ENCODE results near the gene ATP11A. TPM values are rescaled to one million over a fixed set of nuclear protein-coding genes. Genes with fewer than 3 reads are reported as not detected.
"Not testable (repeated sequence)": the region's sequence is repeated elsewhere in the genome, so short reads cannot be mapped to it uniquely, and the experiment has no call there.

ATP11A gene
- total and polyA plus RNA-seq, 2 experiments from 2014 or later, result 4.9 to 5.0 TPM

- Histone ChIP-seq H2AFZ (no peak overlapping the region), H3K9me2 (ENCODE audit: insufficient read depth) (no peaks in the 10 kb centered on the region), H3K9me3 (ENCODE audit: low read depth) (no peaks in the 10 kb centered on the region), H3K4me2 (ENCODE audit: unreplicated experiment) (no peak overlapping the region), H3K79me2 (ENCODE audit: insufficient read depth) (no peaks in the 10 kb centered on the region), H3K4me3 (no peak overlapping the region), H3K27me3 (replicated peaks; ENCODE audit: insufficient read depth) (no peaks in the 10 kb centered on the region), H3K4me1 (ENCODE audit: insufficient read depth) (no peaks in the 10 kb centered on the region), H4K20me1 (ENCODE audit: insufficient read depth) (no peaks in the 10 kb centered on the region), H3K36me3 (ENCODE audit: low read depth) (no peaks in the 10 kb centered on the region), H3F3A (ENCODE audit: insufficient read depth) (0 out of 2 replicates have a peak, but pooled peaks cover 7% of the 10 kb centered on the region), H3K27ac (no peak overlapping the region), H3K9ac (no peak overlapping the region)
- no peak for TF ChIP-seq EZH2phosphoT487 (IDR thresholded peaks at IDR 0.05; ENCODE audit: insufficient read depth, low read depth)
- no peak for TF ChIP-seq EZH2 (IDR thresholded peaks at IDR 0.05; ENCODE audit: insufficient read depth, poor library complexity, severe bottlenecking)
- 92% methylated on average over 31 to 35 of the region's 35 CpGs for WGBS, 2 experiments (ENCODE audit: low coverage in 1 of 2, low lambda C conversion rate in 2 of 2, missing lambda C conversion rate in 2 of 2)
- no peak for DNase-seq
- in situ Hi-C loops (cut with MboI), result no loop called here
Measured at GRCh38 chr13:112881656-112882554, 192.1 kb downstream of the ATP11A start.

GRCh38 chr13:112882555-112883024 is 192.8 kb downstream of the ATP11A start:
- in situ Hi-C loops (cut with MboI), result no loop called here
- H3K27ac ChIP-seq, result no peak overlapping the region
- H3F3A ChIP-seq (ENCODE audit: insufficient read depth), result 0 out of 2 replicates have a peak, but pooled peaks cover 7% of the 10 kb centered on the region
- no peaks in the 10 kb centered on the region for H3K79me2 ChIP-seq (ENCODE audit: insufficient read depth)
- H3K9me3 ChIP-seq (ENCODE audit: low read depth), result no peaks in the 10 kb centered on the region
- H3K9me2 ChIP-seq (ENCODE audit: insufficient read depth), result no peaks in the 10 kb centered on the region
- no peaks in the 10 kb centered on the region for H3K36me3 ChIP-seq (ENCODE audit: low read depth)
- no peaks in the 10 kb centered on the region for H3K4me1 ChIP-seq (ENCODE audit: insufficient read depth)
- no peaks in the 10 kb centered on the region for H4K20me1 ChIP-seq (ENCODE audit: insufficient read depth)
- no peaks in the 10 kb centered on the region for H3K27me3 ChIP-seq (replicated peaks; ENCODE audit: insufficient read depth)
- H3K4me3 ChIP-seq, result no peak overlapping the region
- H3K4me2 ChIP-seq (ENCODE audit: unreplicated experiment), result no peak overlapping the region
- 93 to 94% methylated on average over 21 to 34 of the region's 34 CpGs for WGBS, 2 experiments (ENCODE audit: low coverage in 1 of 2, low lambda C conversion rate in 2 of 2, missing lambda C conversion rate in 2 of 2)
- no peak for TF ChIP-seq EZH2phosphoT487 (IDR thresholded peaks at IDR 0.05; ENCODE audit: insufficient read depth, low read depth)
- TF ChIP-seq EZH2 (IDR thresholded peaks at IDR 0.05; ENCODE audit: insufficient read depth, poor library complexity, severe bottlenecking), result no peak
- DNase-seq, result no peak
- no peak overlapping the region for H3K9ac ChIP-seq
- H2AFZ ChIP-seq, result no peak overlapping the region

- H3F3A ChIP-seq (ENCODE audit: insufficient read depth), result 0 out of 2 replicates have a peak, but pooled peaks cover 7% of the 10 kb centered on the region
- H3K27me3 ChIP-seq (replicated peaks; ENCODE audit: insufficient read depth), result no peaks in the 10 kb centered on the region
- no peak for TF ChIP-seq EZH2 (IDR thresholded peaks at IDR 0.05; ENCODE audit: insufficient read depth, poor library complexity, severe bottlenecking)
- no peak for TF ChIP-seq EZH2phosphoT487 (IDR thresholded peaks at IDR 0.05; ENCODE audit: insufficient read depth, low read depth)
- H3K4me1 ChIP-seq (ENCODE audit: insufficient read depth), result no peaks in the 10 kb centered on the region
- H4K20me1 ChIP-seq (ENCODE audit: insufficient read depth), result no peaks in the 10 kb centered on the region
- no peak overlapping the region for H2AFZ ChIP-seq
- no peaks in the 10 kb centered on the region for H3K9me3 ChIP-seq (ENCODE audit: low read depth)
- no peaks in the 10 kb centered on the region for H3K36me3 ChIP-seq (ENCODE audit: low read depth)
- no peak overlapping the region for H3K27ac ChIP-seq
- H3K9ac ChIP-seq, result no peak overlapping the region
- no peak overlapping the region for H3K4me3 ChIP-seq
- WGBS, 2 experiments (ENCODE audit: low coverage in 1 of 2, low lambda C conversion rate in 2 of 2, missing lambda C conversion rate in 2 of 2), result 87 to 90% methylated on average over 24 of the region's 24 CpGs
- no peak for DNase-seq
- no peaks in the 10 kb centered on the region for H3K9me2 ChIP-seq (ENCODE audit: insufficient read depth)
- no peaks in the 10 kb centered on the region for H3K79me2 ChIP-seq (ENCODE audit: insufficient read depth)
- H3K4me2 ChIP-seq (ENCODE audit: unreplicated experiment), result no peak overlapping the region
- in situ Hi-C loops (cut with MboI), result no loop called here
Measured at GRCh38 chr13:112883241-112883945, 193.6 kb downstream of the ATP11A start.

- H4K20me1 ChIP-seq (ENCODE audit: insufficient read depth); H3K9me3 ChIP-seq (ENCODE audit: low read depth); DNase-seq; H3K36me3 ChIP-seq (ENCODE audit: low read depth); H3K4me3 ChIP-seq; H3K9ac ChIP-seq; H3K27me3 ChIP-seq (replicated peaks; ENCODE audit: insufficient read depth); H3F3A ChIP-seq (ENCODE audit: insufficient read depth); H3K79me2 ChIP-seq (ENCODE audit: insufficient read depth); H2AFZ ChIP-seq; in situ Hi-C loops (cut with MboI); H3K4me1 ChIP-seq (ENCODE audit: insufficient read depth); H3K9me2 ChIP-seq (ENCODE audit: insufficient read depth); H3K4me2 ChIP-seq (ENCODE audit: unreplicated experiment); H3K27ac ChIP-seq: not testable (repeated sequence)
- 93% methylated on average over 13 of the region's 13 CpGs for WGBS, 2 experiments (ENCODE audit: low coverage in 1 of 2, low lambda C conversion rate in 2 of 2, missing lambda C conversion rate in 2 of 2)
Measured at GRCh38 chr13:112884700-112885099, 194.9 kb downstream of the ATP11A start.
